ENCODE results near the gene GATAD1.

The GATAD1 gene

GRCh38 chr7:92504563-92504962, 57.3 kb downstream of the GATAD1 start:
- DNase-seq (ENCODE audit: low spot score), result no peak
- TF ChIP-seq CTCF (IDR thresholded peaks at IDR 0.05; ENCODE audit: extremely low read depth, missing control alignments), result no peak

GRCh38 chr7:92506363-92506762, 59.1 kb downstream of the GATAD1 start:
- no peak for DNase-seq (ENCODE audit: low spot score)
- no peak for TF ChIP-seq CTCF (IDR thresholded peaks at IDR 0.05; ENCODE audit: extremely low read depth, missing control alignments)

GRCh38 chr7:92508946-92509345, 61.7 kb downstream of the GATAD1 start:
- DNase-seq (ENCODE audit: low spot score), result no peak
- no peak for TF ChIP-seq CTCF (IDR thresholded peaks at IDR 0.05; ENCODE audit: extremely low read depth, missing control alignments)
